Measurements from ENCODE around the gene DPH7.
"Not testable (repeated sequence)": the region's sequence is repeated elsewhere in the genome, so short reads cannot be mapped to it uniquely, and the experiment has no call there.

The DPH7 gene

GRCh38 chr9:137606005-137606621 lies 27.4 kb upstream of the DPH7 start:
- peak in 1 of 2 experiments; percentile 66 for DNase-seq

GRCh38 chr9:137605121-137606004 lies 26.6 kb upstream of the DPH7 start, which contains the start of gene ARRDC1:
Gene ARRDC1, plus strand, starts transcription at chr9:137605686. Its CDS starts 32 bp downstream, at chr9:137605718.
- peak; percentile 80 to 93 for DNase-seq

- DNase-seq, result peak in 1 of 2 experiments; percentile 51
Observed at GRCh38 chr9:137604345-137605086, 25.8 kb upstream of the DPH7 start.

GRCh38 chr9:137603879-137604278 lies 25.2 kb upstream of the DPH7 start:
- no peak for DNase-seq

- no peak for DNase-seq
Observed at GRCh38 chr9:137602661-137603060, 23.9 kb upstream of the DPH7 start.

- DNase-seq, result no peak
Observed at GRCh38 chr9:137598943-137599342, 20.2 kb upstream of the DPH7 start.

- DNase-seq, result not testable (repeated sequence)
Observed at GRCh38 chr9:137596577-137596976, 17.9 kb upstream of the DPH7 start.

- DNase-seq, result no peak
Observed at GRCh38 chr9:137593176-137593575, 14.5 kb upstream of the DPH7 start.

GRCh38 chr9:137592767-137593166 lies 14.0 kb upstream of the DPH7 start:
- DNase-seq, result no peak

GRCh38 chr9:137590469-137591383 lies 12.0 kb upstream of the DPH7 start, which contains the start of gene ZMYND19:
Gene ZMYND19, minus strand, starts transcription at chr9:137590512. Its CDS starts 249 bp downstream, at chr9:137590263.
- DNase-seq, result peak in 1 of 2 experiments; percentile 92

GRCh38 chr9:137590123-137590468 lies 11.4 kb upstream of the DPH7 start:
- no peak for DNase-seq

GRCh38 chr9:137589441-137590122 lies 10.9 kb upstream of the DPH7 start:
- peak in 1 of 2 experiments; percentile 19 for DNase-seq

- no peak for DNase-seq
Observed at GRCh38 chr9:137588891-137589290, 10.2 kb upstream of the DPH7 start.

- no peak for DNase-seq
Observed at GRCh38 chr9:137588311-137588710, 9.6 kb upstream of the DPH7 start.

- DNase-seq, result no peak
Observed at GRCh38 chr9:137586854-137587253, 8.1 kb upstream of the DPH7 start.

GRCh38 chr9:137583957-137584356 lies 5.2 kb upstream of the DPH7 start:
- DNase-seq, result no peak

- no peak for DNase-seq
Observed at GRCh38 chr9:137583347-137583746, 4.6 kb upstream of the DPH7 start.

- peak in 1 of 2 experiments; percentile 55 for DNase-seq
Observed at GRCh38 chr9:137582286-137582860, 3.6 kb upstream of the DPH7 start.

GRCh38 chr9:137581361-137582285 lies 2.9 kb upstream of the DPH7 start:
- no peak for DNase-seq

- no peak for DNase-seq
Observed at GRCh38 chr9:137580954-137581322, 2.2 kb upstream of the DPH7 start.
